Neuron (in vitro differentiated cells): ENCODE data around the gene ZNF491.
"Not testable (repeated sequence)": the region's sequence is repeated elsewhere in the genome, so short reads cannot be mapped to it uniquely, and the experiment has no call there.

Experiments used
- H2AFZ ChIP-seq: one replicate; pipeline ENCODE4 v1.6.1; 2013; ENCODE audit warnings: low read depth, mild to moderate bottlenecking, inconsistent platforms, low read length, moderate library complexity
- H3K27me3 ChIP-seq: one replicate; pipeline ENCODE4 v1.6.1; 2013; ENCODE audit warnings: low read length; ENCODE audit not compliant: insufficient read depth
- H3K36me3 ChIP-seq: one replicate; pipeline ENCODE4 v1.6.1; 2013; ENCODE audit warnings: low read length; ENCODE audit not compliant: insufficient read depth
- H3K4me1 ChIP-seq: one replicate; pipeline ENCODE4 v1.6.1; 2013; ENCODE audit warnings: low read length; ENCODE audit not compliant: insufficient read depth
- H3K4me3 ChIP-seq: 2 replicates; pipeline ENCODE4 v1.5.1; 2013; ENCODE audit warnings: mild to moderate bottlenecking, low read length, moderate library complexity
- H3K9me3 ChIP-seq: one replicate; pipeline ENCODE4 v1.6.1; 2013; ENCODE audit warnings: low read length

ZNF491 gene

GRCh38 chr19:11821474-11822109, 23.3 kb downstream of the ZNF491 start:
- Histone ChIP-seq H3K4me3 (no peak overlapping the region), H2AFZ (no peak overlapping the region), H3K27me3 (no peaks in the 10 kb centered on the region), H3K9me3 (peaks cover 38% of the 10 kb centered on the region), H3K4me1 (no peaks in the 10 kb centered on the region), H3K36me3 (peaks cover 41% of the 10 kb centered on the region)

- peaks cover 55% of the 10 kb centered on the region for H3K36me3 ChIP-seq
- not testable (repeated sequence) for H3K27me3 ChIP-seq, H3K4me1 ChIP-seq, H2AFZ ChIP-seq, H3K4me3 ChIP-seq
- H3K9me3 ChIP-seq = peaks cover 57% of the 10 kb centered on the region
Observed at GRCh38 chr19:11828957-11829876, 30.9 kb downstream of the ZNF491 start.

- no peaks in the 10 kb centered on the region for H3K4me1 ChIP-seq
- no peak overlapping the region for H3K4me3 ChIP-seq
- H3K9me3 ChIP-seq = peaks cover 61% of the 10 kb centered on the region
- peaks cover 56% of the 10 kb centered on the region for H3K36me3 ChIP-seq
- H2AFZ ChIP-seq = no peak overlapping the region
- H3K27me3 ChIP-seq = no peaks in the 10 kb centered on the region
Observed at GRCh38 chr19:11832253-11832912, 34.1 kb downstream of the ZNF491 start.

GRCh38 chr19:11833541-11833940, 35.2 kb downstream of the ZNF491 start:
- H3K4me3 ChIP-seq = no peak overlapping the region
- peaks cover 54% of the 10 kb centered on the region for H3K36me3 ChIP-seq
- H3K9me3 ChIP-seq = peaks cover 56% of the 10 kb centered on the region
- H3K27me3 ChIP-seq = no peaks in the 10 kb centered on the region
- no peak overlapping the region for H2AFZ ChIP-seq
- H3K4me1 ChIP-seq = no peaks in the 10 kb centered on the region

GRCh38 chr19:11835626-11836066, 37.3 kb downstream of the ZNF491 start:
- H2AFZ ChIP-seq, H3K27me3 ChIP-seq, H3K4me3 ChIP-seq, H3K4me1 ChIP-seq: not testable (repeated sequence)
- H3K36me3 ChIP-seq = peaks cover 38% of the 10 kb centered on the region
- peaks cover 43% of the 10 kb centered on the region for H3K9me3 ChIP-seq

GRCh38 chr19:11843722-11844121, 45.4 kb downstream of the ZNF491 start:
- H3K27me3 ChIP-seq = no peaks in the 10 kb centered on the region
- no peaks in the 10 kb centered on the region for H3K4me1 ChIP-seq
- no peak overlapping the region for H2AFZ ChIP-seq
- peaks cover 2% of the 10 kb centered on the region for H3K9me3 ChIP-seq
- H3K36me3 ChIP-seq = no peaks in the 10 kb centered on the region
- no peak overlapping the region for H3K4me3 ChIP-seq

GRCh38 chr19:11847615-11848014, 49.3 kb downstream of the ZNF491 start:
- not testable (repeated sequence) for H2AFZ ChIP-seq, H3K4me1 ChIP-seq, H3K36me3 ChIP-seq, H3K9me3 ChIP-seq, H3K4me3 ChIP-seq, H3K27me3 ChIP-seq

- no peak overlapping the region for H3K4me3 ChIP-seq
Observed at GRCh38 chr19:11848200-11848593, 49.9 kb downstream of the ZNF491 start.

GRCh38 chr19:11848594-11849469, 50.5 kb downstream of the ZNF491 start, which contains the start of gene ZNF439:
Gene ZNF439 (plus strand): TSS chr19:11848726. CDS start chr19:11848868, 142 bp downstream.
- Histone ChIP-seq H3K4me1 (no peaks in the 10 kb centered on the region), H2AFZ (no peak within 1 kb of the TSS), H3K9me3 (peaks cover 6% of the 10 kb centered on the region), H3K4me3 (peak within 1 kb of the TSS; percentile 45), H3K27me3 (no peaks in the 10 kb centered on the region), H3K36me3 (no peaks in the 10 kb centered on the region)

More at GRCh38 chr19:11848200-11848593, 49.9 kb downstream of the ZNF491 start:
- Histone ChIP-seq H3K9me3 (peaks cover 6% of the 10 kb centered on the region), H3K27me3 (no peaks in the 10 kb centered on the region), H3K4me1 (no peaks in the 10 kb centered on the region), H3K36me3 (no peaks in the 10 kb centered on the region), H2AFZ (no peak overlapping the region)

- H3K4me3 ChIP-seq, H3K4me1 ChIP-seq, H3K36me3 ChIP-seq, H2AFZ ChIP-seq, H3K9me3 ChIP-seq, H3K27me3 ChIP-seq: not testable (repeated sequence)
Observed at GRCh38 chr19:11850289-11850688, 52.0 kb downstream of the ZNF491 start.

GRCh38 chr19:11853358-11853757, 55.0 kb downstream of the ZNF491 start:
- Histone ChIP-seq H3K9me3 (peaks cover 5% of the 10 kb centered on the region), H3K27me3 (no peaks in the 10 kb centered on the region), H3K4me3 (no peak overlapping the region), H3K4me1 (no peaks in the 10 kb centered on the region), H3K36me3 (no peaks in the 10 kb centered on the region), H2AFZ (no peak overlapping the region)

- Histone ChIP-seq H3K4me1 (no peaks in the 10 kb centered on the region), H3K36me3 (no peaks in the 10 kb centered on the region)
Observed at GRCh38 chr19:11856596-11857250, 58.4 kb downstream of the ZNF491 start.

More at GRCh38 chr19:11856596-11857250, 58.4 kb downstream of the ZNF491 start:
- Histone ChIP-seq H2AFZ (no peak overlapping the region), H3K4me3 (no peak overlapping the region), H3K27me3 (no peaks in the 10 kb centered on the region), H3K9me3 (peaks cover 5% of the 10 kb centered on the region)
